T follicular helper cell (primary cell): ENCODE data around the gene ELMO1.

Experiments
- DNase-seq: peaks from one replicate; pipeline ENCODE4 v3.0.0-alpha.2; 2020; ENCODE audit warnings: low read depth

ELMO1 gene

DNA sequence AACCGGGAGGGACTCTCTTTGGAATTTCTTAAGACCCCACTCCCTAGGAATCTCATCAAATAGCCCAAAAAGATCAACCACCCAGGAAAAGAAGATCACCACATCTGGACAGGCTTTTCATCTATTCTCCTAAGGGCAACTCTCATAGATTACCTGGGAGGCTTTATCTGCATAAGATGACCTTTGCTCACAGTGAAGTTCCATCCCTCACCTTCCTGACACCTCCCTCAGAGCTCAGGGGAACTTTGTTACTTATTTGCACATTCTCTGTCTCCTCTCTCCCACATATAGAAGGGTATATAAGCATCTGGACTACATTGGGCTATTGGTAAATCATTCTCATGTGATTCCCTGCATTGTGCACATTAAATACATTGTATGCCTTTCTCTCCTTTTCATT, 80.1 kb downstream of the ELMO1 start:
- DNase-seq = no peak

DNA sequence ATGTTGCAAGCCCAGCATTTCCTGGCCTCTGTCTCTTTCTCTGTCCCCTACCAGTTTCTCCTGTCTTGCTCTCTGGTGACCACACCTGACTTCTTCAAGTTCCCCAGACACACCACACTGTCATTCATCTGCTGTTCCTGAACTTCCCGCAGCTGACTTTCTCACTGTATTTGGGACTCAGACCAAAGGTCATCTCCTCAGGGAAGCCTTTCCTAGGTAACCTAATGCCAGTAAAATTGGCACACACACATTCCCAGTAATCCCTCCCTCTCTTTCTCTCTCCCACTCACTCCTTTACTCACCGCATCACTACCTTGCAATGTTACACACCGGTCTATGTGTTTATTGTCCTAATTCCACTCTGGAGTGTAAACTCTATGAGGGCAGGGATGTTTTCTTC, 81.7 kb downstream of the ELMO1 start:
- DNase-seq = no peak

DNA sequence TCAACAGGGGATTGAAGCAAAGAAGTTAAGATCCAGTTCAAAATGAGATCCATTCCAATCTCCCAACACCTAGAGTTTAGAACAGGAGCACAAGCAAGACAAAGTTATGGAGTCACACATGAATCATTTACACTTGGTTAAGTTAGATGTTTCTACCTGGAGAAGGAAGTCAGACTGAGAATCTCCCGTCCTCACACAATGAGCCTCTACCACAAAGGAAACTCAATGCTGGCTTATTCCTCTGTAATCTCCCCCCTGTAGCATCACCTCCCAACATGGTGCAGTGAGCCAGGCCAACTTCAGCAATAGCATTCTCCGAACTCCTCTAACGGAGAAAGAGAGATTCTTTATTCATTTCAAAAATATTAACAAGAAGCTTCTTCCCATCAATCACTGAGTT, 82.2 kb downstream of the ELMO1 start:
- no peak for DNase-seq

DNA sequence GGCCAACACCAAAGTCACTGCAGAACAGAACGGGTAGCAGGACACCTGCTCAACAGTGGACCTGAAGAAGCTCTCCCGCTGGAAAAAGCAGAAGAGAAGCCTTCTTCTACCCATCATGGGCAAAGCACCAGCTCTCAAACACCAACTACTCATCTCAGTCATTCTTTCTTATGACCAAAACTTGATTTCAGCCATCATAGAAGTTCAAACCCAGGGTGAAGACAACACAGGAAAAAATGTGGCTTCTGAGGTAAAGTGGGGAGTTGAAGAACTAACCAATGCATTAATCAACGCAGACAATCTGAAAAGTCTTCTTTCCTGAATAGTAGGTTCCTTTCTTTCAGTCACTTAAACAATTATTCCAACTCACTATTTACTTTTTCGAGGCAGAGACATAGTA, 83.3 kb downstream of the ELMO1 start:
- DNase-seq = no peak

DNA sequence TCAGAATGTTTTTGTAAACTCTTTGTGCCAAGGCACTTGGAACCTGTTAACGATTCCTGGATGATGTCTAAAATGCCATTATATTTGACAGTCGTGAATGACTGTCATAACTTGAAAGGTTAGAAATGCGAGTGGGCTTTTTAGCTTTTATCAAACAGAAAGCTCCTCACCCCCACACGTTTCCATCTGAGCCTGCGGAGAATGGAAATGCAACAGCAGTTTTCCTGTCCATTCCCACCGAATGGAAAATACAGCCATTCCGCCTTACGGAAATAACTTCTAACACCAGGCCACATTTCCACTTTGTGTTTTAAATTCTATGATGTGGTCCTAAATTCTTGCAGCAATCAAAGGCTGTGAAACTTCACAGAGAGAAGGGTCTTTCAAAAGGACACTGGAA, 83.8 kb downstream of the ELMO1 start:
- DNase-seq = no peak

DNA sequence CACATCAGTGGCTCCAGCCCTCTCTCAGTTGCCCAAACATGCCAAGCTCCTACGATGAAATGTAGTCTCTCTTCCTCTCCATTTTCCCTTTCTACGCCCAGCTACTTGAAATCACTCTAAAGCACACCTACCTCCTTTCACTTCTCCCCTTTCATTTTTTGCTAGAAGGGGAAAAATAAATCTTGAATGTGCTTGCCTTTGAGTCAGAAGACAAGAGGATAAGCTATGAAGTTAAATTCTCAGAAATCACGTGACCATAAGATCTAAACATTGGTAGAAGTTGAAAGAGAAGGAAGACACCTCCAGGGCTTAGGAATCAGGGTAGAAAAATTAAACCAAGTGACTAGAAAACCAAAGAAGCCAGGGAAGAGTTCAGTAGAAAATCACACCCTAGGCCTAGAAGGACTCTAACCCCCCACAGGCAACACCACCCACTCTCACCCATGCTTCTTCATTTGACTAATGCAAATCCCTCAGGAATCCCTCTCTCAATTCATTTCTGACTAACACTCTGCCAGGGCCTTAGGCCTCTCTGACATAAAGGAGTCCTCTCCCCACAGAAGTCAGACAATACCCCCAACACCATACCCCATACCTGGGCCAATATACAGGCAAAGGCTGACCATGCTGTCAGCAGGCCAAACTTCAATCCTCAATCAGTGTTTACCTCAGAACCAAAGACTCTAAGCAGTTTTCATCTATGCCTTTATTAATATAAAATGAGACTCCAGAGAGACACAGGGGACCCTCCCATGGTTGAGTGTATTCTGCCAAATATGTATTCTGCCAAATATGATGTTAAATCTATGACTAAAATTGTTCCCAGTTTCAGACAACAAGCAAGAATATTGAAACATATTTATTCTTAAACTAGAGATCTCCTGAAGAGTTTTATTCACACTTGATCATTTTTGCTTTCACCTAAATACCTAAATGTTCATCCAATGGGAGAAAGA, 84.8 kb downstream of the ELMO1 start:
- no peak for DNase-seq

DNA sequence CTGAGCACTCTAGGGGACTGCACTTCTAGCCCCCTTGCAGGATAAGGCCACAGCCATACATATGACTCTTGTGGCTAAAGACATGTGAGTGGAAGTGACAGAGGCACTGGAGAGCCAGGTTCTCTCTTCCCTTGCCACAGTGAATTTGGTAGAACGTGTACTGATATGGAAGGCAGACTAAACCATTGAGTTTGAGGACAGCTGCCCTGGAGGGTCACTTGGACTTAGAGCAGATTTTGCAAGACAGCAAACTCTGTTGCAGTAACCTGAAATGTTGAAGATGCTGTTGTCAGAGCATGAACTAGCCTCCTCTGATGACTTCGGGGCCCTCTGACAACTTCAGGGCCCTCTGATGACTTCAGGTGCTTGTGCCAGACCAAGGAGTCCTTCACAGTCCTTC, 85.9 kb downstream of the ELMO1 start:
- no peak for DNase-seq

DNA sequence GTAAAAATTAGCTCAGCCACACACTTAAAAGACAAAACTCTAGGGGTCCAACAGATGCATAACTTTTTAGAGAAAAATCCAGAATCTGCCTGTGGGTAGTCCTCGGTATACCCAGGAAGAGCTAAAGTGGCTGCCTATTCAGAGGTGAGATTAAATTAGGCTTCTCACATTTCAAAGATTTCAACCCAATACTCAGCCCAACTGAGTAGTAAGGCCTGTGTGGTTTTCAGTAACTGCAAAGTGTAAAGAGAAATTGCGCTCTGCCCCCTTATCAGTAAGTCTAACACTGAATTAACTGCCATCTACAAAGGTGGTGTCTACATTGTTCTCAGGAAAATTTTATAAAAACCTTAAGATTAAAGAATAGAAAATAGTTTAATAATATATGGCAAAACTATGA, 88.2 kb downstream of the ELMO1 start:
- DNase-seq = no peak

DNA sequence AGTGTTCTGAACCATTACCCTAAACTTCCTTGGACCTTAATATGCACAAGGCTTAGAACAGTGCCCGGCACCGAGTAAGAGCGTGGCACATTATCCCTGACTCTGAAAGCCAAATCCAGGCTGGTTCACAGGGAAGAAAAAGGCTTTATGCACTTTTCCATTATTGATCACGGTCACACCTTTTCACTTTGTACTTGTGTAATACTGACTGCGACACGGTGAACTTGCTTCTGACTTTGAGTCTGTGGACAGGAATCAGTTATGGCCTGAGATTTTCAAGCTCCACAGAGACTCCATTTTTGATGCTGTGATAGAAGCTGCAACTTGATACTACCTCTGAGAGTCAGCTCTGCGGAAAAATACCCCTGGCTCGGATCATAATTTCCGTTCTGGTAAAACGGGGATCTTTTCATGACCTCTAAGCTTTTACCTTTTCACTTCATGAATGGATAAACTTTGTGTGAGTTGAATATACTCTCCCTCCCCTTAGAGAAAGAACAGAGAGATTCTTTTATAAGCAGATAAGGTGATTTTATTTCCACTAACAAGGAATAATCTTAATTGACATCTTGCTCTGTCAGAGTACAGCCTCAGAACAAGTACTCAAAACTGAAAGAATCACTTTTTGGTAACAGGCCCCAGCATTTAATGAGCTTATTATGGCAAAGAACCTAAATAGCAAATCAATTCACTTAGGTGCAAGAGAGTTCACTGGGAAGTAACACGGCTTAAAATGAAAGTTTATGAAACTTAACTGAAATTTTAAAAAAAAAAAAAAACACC, 88.8 kb downstream of the ELMO1 start:
- DNase-seq = no peak

DNA sequence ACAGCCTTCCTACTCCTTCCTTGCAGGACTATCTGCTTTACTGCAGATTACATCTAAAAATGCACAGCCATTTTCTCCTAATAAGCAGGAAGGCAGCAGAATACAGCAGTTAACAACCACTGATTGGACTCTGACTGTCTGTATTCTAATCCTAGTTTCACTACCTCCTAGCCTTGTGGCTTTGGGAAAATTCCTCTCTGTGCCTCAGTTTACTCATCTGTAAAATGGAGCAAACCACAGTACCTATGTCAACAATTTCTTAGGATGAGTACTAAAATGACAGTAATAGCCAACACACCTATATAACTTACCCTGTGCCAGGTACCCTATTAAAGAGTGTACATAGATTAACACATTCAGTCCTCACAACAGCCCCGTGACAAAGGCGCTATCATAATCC, 89.5 kb downstream of the ELMO1 start:
- DNase-seq = no peak

DNA sequence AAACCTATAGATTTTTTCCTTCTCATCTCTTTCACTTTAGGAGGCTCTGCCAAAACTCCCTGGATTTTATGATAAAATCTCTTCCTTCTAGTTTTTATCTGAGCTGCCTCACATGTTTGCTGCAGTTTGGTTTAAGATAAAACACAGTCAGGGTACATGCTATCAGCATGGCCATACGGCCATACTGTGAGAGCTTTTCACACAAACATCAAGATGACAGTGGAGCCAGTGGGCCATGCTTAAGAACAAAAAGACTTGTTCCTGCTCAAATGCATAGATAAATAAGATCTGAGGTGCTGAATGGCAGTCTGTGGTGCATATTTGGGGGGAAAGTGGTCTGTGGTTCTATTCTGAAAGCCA, 91.0 kb downstream of the ELMO1 start:
- DNase-seq = no peak

DNA sequence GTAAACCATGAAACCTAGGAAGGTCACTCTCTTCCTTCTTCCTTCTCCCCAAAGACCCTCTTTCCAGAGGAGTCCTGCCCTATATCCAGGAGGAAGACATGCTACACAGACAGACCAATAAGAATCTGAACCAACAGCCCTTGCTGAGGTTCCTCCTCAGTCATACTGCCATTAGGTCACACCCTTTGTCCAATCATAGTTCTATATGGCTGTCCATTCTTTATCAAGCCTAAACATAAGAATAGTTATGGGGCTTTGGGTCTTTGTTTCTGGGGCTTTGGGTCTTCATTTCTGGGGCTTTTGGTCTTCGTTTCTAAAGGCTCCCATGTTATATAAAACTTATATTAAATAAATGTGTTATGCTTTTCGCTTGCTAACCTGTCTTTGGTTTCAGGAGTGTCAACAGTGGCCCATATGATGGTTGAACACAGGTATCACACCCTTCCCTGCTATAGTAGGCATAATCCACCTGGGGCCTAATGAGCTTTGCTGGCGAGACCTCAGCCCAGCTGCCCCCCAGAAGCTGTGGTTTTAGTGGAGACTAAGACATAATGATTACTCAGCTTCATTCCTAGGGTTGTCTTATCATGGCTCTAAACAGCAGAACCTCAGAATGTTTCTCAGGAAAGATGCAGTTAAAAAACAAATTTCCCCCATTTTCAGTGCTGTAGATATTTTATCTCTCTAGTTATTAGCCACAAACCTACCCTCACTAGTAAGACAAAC, 91.6 kb downstream of the ELMO1 start:
- no peak for DNase-seq

DNA sequence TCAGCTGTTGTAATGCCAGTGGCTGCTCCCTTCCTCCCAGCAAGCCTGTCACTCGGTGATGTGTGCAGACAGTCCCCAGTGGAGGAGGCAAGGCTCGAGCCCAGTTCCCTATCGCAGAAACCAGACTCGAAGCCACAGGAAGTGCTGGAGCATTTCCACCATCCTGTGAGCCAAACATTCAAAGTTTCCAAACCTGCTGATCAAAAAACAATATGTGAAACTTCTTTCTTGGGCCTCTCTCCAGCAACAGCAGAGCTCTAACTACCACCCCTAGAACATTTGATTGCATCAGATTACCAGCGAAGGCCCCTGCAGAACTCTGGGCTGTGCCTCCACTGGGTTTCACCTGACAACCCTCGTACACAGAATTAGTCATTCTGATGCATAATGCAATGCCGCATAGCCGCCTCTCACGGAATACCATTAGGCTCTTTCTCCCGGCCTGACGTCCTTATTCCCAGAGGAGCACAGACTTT, 94.0 kb downstream of the ELMO1 start:
- DNase-seq = no peak

DNA sequence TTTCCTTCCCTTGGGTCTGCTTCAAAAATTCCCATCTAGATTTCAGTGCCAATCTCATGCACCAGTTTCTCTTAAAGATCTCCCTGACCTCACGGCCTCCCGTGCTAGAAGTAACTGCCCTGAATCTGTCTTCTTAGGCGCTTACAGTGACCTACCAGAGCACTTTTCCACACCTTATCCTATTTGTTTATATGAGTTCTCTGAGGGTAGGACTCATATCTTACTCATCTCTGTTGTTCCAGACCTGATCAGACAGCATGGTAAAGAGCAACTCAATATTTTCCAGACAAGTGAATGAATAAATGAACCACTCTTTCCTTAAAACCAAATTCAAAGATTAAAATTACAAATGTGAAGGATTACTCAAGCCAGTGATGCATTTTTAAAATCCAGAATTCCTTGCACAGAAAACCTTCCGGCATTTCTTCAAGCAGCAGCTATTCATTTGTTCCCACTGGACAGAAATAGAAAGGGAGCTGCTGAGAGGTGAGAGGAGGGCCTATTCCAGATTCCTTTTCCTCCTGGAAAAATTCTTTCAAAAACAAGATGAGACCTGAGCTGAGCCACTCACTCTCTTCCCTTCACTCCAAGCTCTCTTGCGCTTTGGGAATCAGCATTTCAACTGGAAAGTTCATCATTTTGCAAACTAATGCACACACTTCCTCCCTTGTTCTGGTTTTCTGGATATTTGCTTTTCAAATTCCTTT, 94.6 kb downstream of the ELMO1 start:
- no peak for DNase-seq

DNA sequence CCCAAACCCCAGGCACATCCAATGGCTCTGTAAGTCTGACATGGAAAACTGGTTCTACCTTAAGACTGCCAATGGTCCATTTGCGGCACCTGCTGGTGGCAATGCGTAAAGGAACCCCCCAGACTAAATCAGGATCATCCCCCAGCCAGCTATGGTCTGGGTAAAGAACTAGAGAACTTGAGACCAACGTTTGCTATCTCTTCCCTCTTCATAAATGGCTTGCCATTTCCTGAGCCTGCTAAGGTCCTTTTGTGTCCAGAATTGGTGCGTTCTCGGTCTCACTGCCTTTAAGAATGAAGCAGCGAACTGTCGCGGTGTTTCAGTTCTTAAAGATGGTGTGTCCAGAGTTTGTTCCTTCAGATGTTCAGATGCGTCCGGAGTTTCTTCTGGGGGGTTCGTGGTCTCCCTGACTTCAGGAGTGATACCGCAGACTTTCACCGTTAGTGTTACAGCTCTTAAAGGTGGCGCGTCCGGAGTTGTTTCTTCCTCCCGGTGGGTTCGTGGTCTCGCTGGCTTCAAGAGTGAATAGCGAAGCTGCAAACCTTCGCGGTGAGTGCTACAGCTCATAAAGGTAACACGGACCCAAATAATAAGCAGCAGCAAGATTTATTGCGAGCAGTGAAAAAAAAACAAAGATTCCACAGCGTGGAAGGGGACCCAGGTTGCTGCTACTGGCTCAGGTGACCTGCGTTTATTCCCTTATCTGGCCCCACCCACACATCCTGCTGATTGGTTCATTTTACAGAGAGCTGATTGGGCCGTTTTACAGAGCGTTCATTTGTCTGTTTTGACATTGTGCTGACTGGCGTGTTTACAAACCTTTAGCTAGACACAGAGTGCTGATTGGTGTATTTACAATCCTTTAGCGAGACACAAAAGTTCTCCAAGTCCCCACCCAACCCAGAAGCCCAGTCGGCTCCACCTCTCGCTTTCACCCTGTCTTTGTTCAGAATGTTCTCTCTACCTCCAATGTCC, 95.4 kb downstream of the ELMO1 start:
- peak; percentile 63 for DNase-seq

DNA sequence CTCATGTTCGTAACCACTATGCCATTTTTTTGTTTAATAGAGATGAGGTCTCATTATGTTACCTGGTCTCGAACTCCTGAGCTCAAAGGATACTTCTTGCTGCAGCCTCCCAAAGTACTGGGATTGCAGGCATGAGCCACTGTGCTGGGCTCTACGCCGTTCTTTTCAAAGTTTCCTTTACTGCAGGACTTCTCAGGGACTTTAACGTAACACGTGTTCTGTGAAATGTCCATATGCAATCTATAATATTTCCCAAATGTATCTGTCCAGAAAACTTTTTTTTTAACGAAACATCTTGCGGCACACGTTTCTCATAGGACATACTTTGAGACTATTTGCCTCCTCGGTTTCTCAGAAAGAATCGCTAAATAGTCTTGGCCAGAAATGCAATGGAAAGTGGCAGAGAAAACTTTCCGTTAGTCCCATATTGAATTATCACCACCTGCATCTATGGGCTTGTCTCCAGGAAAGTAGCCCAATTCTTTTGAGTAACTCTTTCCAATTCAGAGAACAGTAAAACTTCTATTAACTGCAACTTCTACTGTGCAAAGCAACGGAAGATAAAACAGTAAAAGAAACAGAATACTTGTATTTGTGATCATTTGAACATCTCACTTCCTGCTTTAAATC, 96.3 kb downstream of the ELMO1 start:
- no peak for DNase-seq

DNA sequence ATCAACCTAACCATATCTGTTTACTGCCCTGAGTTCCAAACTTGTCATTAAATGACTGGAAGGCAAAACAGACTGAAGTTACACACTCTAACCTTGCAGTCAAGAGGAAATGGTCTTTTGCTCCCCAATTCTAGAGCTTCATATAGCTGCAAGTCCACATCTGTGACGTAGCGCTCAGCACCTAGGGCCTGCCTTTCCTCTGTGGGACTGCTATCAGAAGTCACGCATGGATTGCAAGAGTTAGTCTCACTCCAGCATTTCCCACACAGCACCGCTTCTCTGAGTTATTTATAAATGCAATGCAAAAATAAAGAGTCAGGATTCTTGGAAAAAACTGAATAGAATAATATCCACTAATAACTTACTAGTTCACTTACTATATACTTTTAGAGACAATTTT, 96.9 kb downstream of the ELMO1 start:
- DNase-seq = no peak

DNA sequence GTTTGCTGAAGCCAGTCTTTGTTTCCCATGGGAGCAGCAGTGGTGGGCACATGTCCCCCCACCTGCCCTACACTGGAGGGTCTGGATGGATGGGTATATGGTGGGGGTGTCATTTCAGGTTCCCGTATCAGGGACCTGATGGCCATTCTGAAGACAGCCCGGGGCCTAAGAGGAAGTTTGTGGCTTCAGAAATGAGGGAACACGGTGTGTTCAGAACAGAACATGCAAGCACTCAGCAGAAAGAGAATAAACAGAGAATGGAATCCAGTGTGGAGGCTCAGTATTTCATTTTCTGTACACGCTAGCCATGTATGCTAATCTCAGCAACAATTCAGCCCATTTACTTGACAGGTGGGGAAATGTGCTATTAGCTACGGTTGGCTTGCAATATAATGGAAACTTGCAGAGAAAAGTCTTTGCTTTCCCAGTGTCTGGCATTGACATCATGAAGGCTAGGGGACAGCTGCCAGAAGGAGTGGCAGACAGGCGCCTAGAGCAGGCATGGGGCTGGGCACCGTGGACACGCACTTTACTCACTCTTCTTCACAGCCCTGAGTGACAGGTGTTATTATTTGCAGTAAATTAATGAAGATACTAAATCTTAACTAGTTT, 98.6 kb downstream of the ELMO1 start:
- no peak for DNase-seq

DNA sequence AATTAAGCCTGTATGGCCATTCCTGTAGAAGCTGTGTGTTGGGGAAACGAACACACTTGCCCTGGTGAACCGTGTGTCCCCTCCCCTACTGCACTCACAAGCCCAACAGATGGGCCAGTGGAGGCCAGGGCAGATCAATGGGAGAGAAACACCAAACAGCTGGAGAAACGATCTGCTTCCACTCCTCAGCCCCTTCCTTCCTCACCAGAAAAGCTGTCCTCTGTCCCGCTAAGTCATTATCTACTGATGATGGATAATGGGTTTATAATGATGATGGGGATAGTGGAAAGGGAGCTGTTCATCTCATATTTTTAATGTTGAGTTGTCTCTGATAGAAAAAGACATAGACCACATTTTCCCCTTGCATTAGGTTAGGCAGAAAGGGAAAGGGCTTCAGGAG, 99.7 kb downstream of the ELMO1 start:
- DNase-seq = no peak

DNA sequence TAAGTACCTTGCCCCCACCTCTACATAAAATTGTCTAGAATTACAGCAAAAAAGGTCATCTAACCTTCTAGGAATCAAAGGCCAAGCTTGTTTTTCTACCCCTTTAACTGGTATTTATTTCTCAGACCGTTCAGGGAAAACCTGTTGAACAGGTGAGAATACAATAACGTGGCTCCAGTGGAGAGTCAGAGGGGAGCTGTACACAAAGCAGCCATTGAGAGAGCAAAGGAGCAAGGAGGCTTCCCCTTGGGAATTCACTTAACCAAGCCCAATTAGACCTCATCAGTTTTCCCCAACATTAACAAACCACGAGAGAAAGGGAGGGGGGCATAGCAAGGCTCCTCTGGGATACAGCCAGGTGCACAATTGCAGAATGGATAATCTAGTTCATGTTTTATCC, 101.9 kb downstream of the ELMO1 start:
- no peak for DNase-seq
